PC-3 (cell line): ENCODE data around the gene SESN1. TPM values are rescaled to one million over a fixed set of nuclear protein-coding genes. Genes with fewer than 3 reads are reported as not detected.
A peak's percentile ranks its signal among the peaks of the same experiment; 100 is the strongest.

Experiments used
- ATAC-seq: fragments of 200-7000 bp; cut with Tn5 transposase; 2 replicates; pipeline ENCODE4 v1.9.1; 2020; ENCODE audit warnings: mild to moderate bottlenecking, moderate library complexity
- BruUV-seq: library from RNA; stranded (reverse); fragments of 400-500 nt; replicated peaks from 2 replicates; lab custom pipeline; 2021; lab: Mats Ljungman, UMichigan
- CTCF ChIA-PET: fragments of 300-600 bp; sonication (Branson Sonifier 250); formaldehyde crosslinking; loops from one replicate; lab custom pipeline; 2022; ENCODE audit warnings: antibody characterized with exemption; lab: Charles Lee
- POLR2A ChIA-PET: fragments of 300-600 bp; sonication (Branson Sonifier 250); formaldehyde crosslinking; loops from one replicate; lab custom pipeline; 2022; ENCODE audit warnings: antibody characterized with exemption; ENCODE audit not compliant: unreplicated experiment; lab: Charles Lee
- DNase-seq: peaks from one replicate; pipeline ENCODE4 v3.0.0-alpha.2; 2015
- H2AFZ ChIP-seq: fragments of 300-600 bp; sonication (generic); 2 replicates; pipeline ENCODE4 v1.6.0; 2016; ENCODE audit warnings: antibody characterized with exemption, low read length
- H3F3A ChIP-seq: fragments of 300-600 bp; sonication (generic); one replicate; pipeline ENCODE4 v1.6.0; 2017; ENCODE audit warnings: antibody characterized with exemption, low read length, control low read depth, mild to moderate bottlenecking; ENCODE audit not compliant: unreplicated experiment
- H3K27ac ChIP-seq: fragments of 300-600 bp; sonication (generic); 2 replicates; pipeline ENCODE4 v1.5.1; 2016; ENCODE audit warnings: mild to moderate bottlenecking, low read length
- H3K27me3 ChIP-seq: fragments of 300-600 bp; sonication (generic); 2 replicates; pipeline ENCODE4 v1.6.1; 2016; ENCODE audit warnings: low read length, mixed read lengths
- H3K36me3 ChIP-seq: fragments of 300-600 bp; sonication (generic); 2 replicates; pipeline ENCODE4 v1.6.1; 2016; ENCODE audit warnings: low read depth, mixed run types, low read length, mixed read lengths
- H3K4me1 ChIP-seq: fragments of 300-600 bp; sonication (generic); 2 replicates; pipeline ENCODE4 v1.5.1; 2016; ENCODE audit warnings: low read length; ENCODE audit not compliant: insufficient read depth
- H3K4me2 ChIP-seq: fragments of 300-600 bp; sonication (generic); 2 replicates; pipeline ENCODE4 v1.6.0; 2016; ENCODE audit warnings: low read length
- H3K4me3 ChIP-seq: fragments of 300-600 bp; sonication (generic); 2 replicates; pipeline ENCODE4 v1.5.1; 2016; ENCODE audit warnings: mild to moderate bottlenecking, low read length, mixed read lengths
- H3K79me2 ChIP-seq: fragments of 300-600 bp; sonication (generic); 2 replicates; pipeline ENCODE4 v1.6.1; 2017; ENCODE audit warnings: low read length, mixed read lengths
- H3K9ac ChIP-seq: fragments of 300-600 bp; sonication (generic); 2 replicates; pipeline ENCODE4 v1.6.0; 2016; ENCODE audit warnings: mild to moderate bottlenecking, low read length
- H3K9me2 ChIP-seq: fragments of 300-600 bp; sonication (generic); replicated peaks from 2 replicates; pipeline ENCODE4 v1.6.1; 2016; ENCODE audit warnings: mixed run types, low read length, mixed read lengths
- H3K9me3 ChIP-seq: fragments of 300-600 bp; sonication (generic); 2 replicates; pipeline ENCODE4 v1.6.1; 2016; ENCODE audit warnings: low read length, mixed read lengths
- H4K20me1 ChIP-seq: fragments of 300-600 bp; sonication (generic); 2 replicates; pipeline ENCODE4 v1.6.1; 2016; ENCODE audit warnings: low read length, mixed read lengths
- CTCF ChIP-seq: fragments of 300-600 bp; sonication (generic); conservative IDR thresholded peaks from 2 replicates; pipeline ENCODE4 v1.5.1; 2017; ENCODE audit warnings: antibody characterized with exemption, low read depth, mild to moderate bottlenecking, low read length
- EZH2 ChIP-seq: fragments of 300-600 bp; sonication (generic); IDR thresholded peaks from one replicate; pipeline ENCODE4 v1.6.1; 2017; ENCODE audit warnings: antibody characterized with exemption, mild to moderate bottlenecking, low read length; ENCODE audit not compliant: unreplicated experiment
- EZH2phosphoT487 ChIP-seq: fragments of 300-600 bp; sonication (generic); IDR thresholded peaks from 2 replicates; pipeline ENCODE4 v1.6.1; 2018; ENCODE audit warnings: mild to moderate bottlenecking, antibody characterized with exemption, low read length, borderline replicate concordance
- intact Hi-C: fragments of 100-400 bp; cut with micrococcal nuclease; formaldehyde crosslinking; loops from 2 replicates; pipeline ENCODE4 v1.9.0; 2023
- total RNA-seq: library from RNA; depleted of rRNA; stranded (reverse); fragments of >200 nt; gene quantifications from 2 replicates; pipeline ENCODE4 v1.2.3, GENCODE V29; 2014; rRNA removed

Gene SESN1
- total RNA-seq, 1 experiment from 2014 or later: 3.4 TPM

GRCh38 chr6:108940741-108941140, 153.9 kb downstream of the SESN1 start:
- POLR2A ChIA-PET: no interaction called here

GRCh38 chr6:108937170-108937569, 157.5 kb downstream of the SESN1 start:
- Histone ChIP-seq H3K36me3 (no peaks in the 10 kb centered on the region), H3K4me3 (no peak overlapping the region), H3K79me2 (no peaks in the 10 kb centered on the region), H3K27ac (no peak overlapping the region), H3K9ac (no peak overlapping the region), H3K4me2 (no peak overlapping the region), H4K20me1 (no peaks in the 10 kb centered on the region), H3K27me3 (no peaks in the 10 kb centered on the region), H2AFZ (no peak overlapping the region), H3F3A (no peaks in the 10 kb centered on the region), H3K4me1 (peaks cover 4% of the 10 kb centered on the region; the same call in 1 of the 2 replicates), H3K9me2 (no peaks in the 10 kb centered on the region), H3K9me3 (no peaks in the 10 kb centered on the region)
- ChIA-PET CTCF (interaction anchor here (0.6 kb wide), 1 partner anchor 259 kb away, joined by 5 read pairs; no protein-coding TSS in a partner anchor), POLR2A (no interaction called here)
- peak; percentile 34 for DNase-seq
- no TSS peak for BruUV-seq
- TF ChIP-seq CTCF (no peak), EZH2phosphoT487 (no peak), EZH2 (no peak)
- intact Hi-C loops: no loop called here
- no peak for ATAC-seq

More at GRCh38 chr6:108940741-108941140, 153.9 kb downstream of the SESN1 start:
- no peaks in the 10 kb centered on the region for H3K27me3 ChIP-seq
- no peak overlapping the region for H3K27ac ChIP-seq
- H2AFZ ChIP-seq: no peak overlapping the region
- no peak for TF ChIP-seq EZH2phosphoT487
- no peak for TF ChIP-seq EZH2
- TF ChIP-seq CTCF: no peak
- peaks cover 4% of the 10 kb centered on the region; the same call in 1 of the 2 replicates for H3K4me1 ChIP-seq
- no peak overlapping the region for H3K4me3 ChIP-seq
- H3F3A ChIP-seq: no peaks in the 10 kb centered on the region
- H3K36me3 ChIP-seq: no peaks in the 10 kb centered on the region
- ATAC-seq (no peak), DNase-seq (no peak)
- no peak overlapping the region for H3K9ac ChIP-seq
- H3K79me2 ChIP-seq: no peaks in the 10 kb centered on the region
- no peak overlapping the region for H3K4me2 ChIP-seq
- H4K20me1 ChIP-seq: no peaks in the 10 kb centered on the region
- intact Hi-C loops: no loop called here
- no peaks in the 10 kb centered on the region for H3K9me3 ChIP-seq
- no TSS peak for BruUV-seq
- no peaks in the 10 kb centered on the region for H3K9me2 ChIP-seq
- CTCF ChIA-PET: no interaction called here

Other genes starting within 250 kb of the SESN1 start
- gene ARMC2, start 246.4 kb downstream of the SESN1 start, total RNA-seq: 0.29 and 1.1 TPM in 2 replicates
- gene CEP57L1, start 661 bp upstream of the SESN1 start, total RNA-seq: 19.8 and 26.4 TPM in 2 replicates